Upper lobe of right lung (tissue), 1 donor: ENCODE data around the gene WFDC10A. TPM values are rescaled to one million over a fixed set of nuclear protein-coding genes. Genes with fewer than 3 reads are reported as not detected.
"Not testable (repeated sequence)": the region's sequence is repeated elsewhere in the genome, so short reads cannot be mapped to it uniquely, and the experiment has no call there.

Experiments
- ATAC-seq: fragments of 200-7000 bp; cut with Tn5 transposase; one replicate; pipeline ENCODE4 v1.9.1; 2020; ENCODE audit warnings: mild to moderate bottlenecking, moderate library complexity
- DNase-seq: peaks from one replicate; pipeline ENCODE4 v3.0.0-alpha.2; 2020
- H3K27ac ChIP-seq: fragments of 200-600 bp; one replicate; pipeline ENCODE4 v1.8.0; 2022
- H3K27me3 ChIP-seq: fragments of 200-600 bp; one replicate; pipeline ENCODE4 v1.8.0; 2022; ENCODE audit warnings: mild to moderate bottlenecking
- H3K36me3 ChIP-seq: fragments of 200-600 bp; one replicate; pipeline ENCODE4 v1.8.0; 2022
- H3K4me1 ChIP-seq: fragments of 200-600 bp; one replicate; pipeline ENCODE4 v1.8.0; 2022
- H3K4me3 ChIP-seq: fragments of 200-600 bp; one replicate; pipeline ENCODE4 v1.8.0; 2022; ENCODE audit warnings: mild to moderate bottlenecking
- H3K9me3 ChIP-seq: fragments of 200-600 bp; one replicate; pipeline ENCODE4 v1.8.0; 2022
- CTCF ChIP-seq: fragments of 200-600 bp; IDR thresholded peaks from one replicate; pipeline ENCODE4 v1.8.0; 2022; ENCODE audit warnings: antibody characterized with exemption
- intact Hi-C: fragments of 100-400 bp; cut with DNase I; formaldehyde crosslinking; loops from one replicate; pipeline ENCODE4 v1.11.0; 2022
- total RNA-seq: library from RNA; stranded (reverse); fragmentation: NEBNext Ultra II Directional; extraction: Animal tissue kit (Norgen Biotek cat#: 25700); gene quantifications from one replicate; pipeline ENCODE4 v1.2.1, GENCODE V29; 2021
- donor health status: DM: no; HTN: yes; CAD: no; lungs with severe emphysema.

The WFDC10A gene
- total RNA-seq, 1 donor from 2014 or later: not detected

GRCh38 chr20:45639687-45640086, 10.1 kb downstream of the WFDC10A start:
- intact Hi-C loops: no loop called here
- TF ChIP-seq CTCF: no peak
- Histone ChIP-seq H3K9me3 (no peaks in the 10 kb centered on the region), H3K36me3 (no peaks in the 10 kb centered on the region), H3K27ac (no peak overlapping the region), H3K4me3 (no peak overlapping the region), H3K4me1 (no peaks in the 10 kb centered on the region), H3K27me3 (no peaks in the 10 kb centered on the region)
- ATAC-seq: no peak
- DNase-seq: no peak

- intact Hi-C loops, H3K4me3 ChIP-seq, H3K9me3 ChIP-seq, H3K27ac ChIP-seq, DNase-seq, ATAC-seq, H3K27me3 ChIP-seq, H3K4me1 ChIP-seq, H3K36me3 ChIP-seq: not testable (repeated sequence)
Observed at GRCh38 chr20:45641076-45641475, 11.5 kb downstream of the WFDC10A start.

- H3K36me3 ChIP-seq, H3K27me3 ChIP-seq, intact Hi-C loops, DNase-seq, H3K4me1 ChIP-seq, H3K27ac ChIP-seq, H3K9me3 ChIP-seq, H3K4me3 ChIP-seq, ATAC-seq: not testable (repeated sequence)
Observed at GRCh38 chr20:45645869-45646268, 16.3 kb downstream of the WFDC10A start.

- no peak for ATAC-seq
- Histone ChIP-seq H3K4me1 (no peaks in the 10 kb centered on the region), H3K36me3 (no peaks in the 10 kb centered on the region), H3K27ac (no peak overlapping the region), H3K27me3 (no peaks in the 10 kb centered on the region), H3K4me3 (no peak overlapping the region), H3K9me3 (no peaks in the 10 kb centered on the region)
- intact Hi-C loops: no loop called here
- DNase-seq: no peak
- TF ChIP-seq CTCF: no peak
Observed at GRCh38 chr20:45646875-45647274, 17.3 kb downstream of the WFDC10A start.

- intact Hi-C loops: no loop called here
- H3K9me3 ChIP-seq: no peaks in the 10 kb centered on the region
- H3K27ac ChIP-seq: no peak overlapping the region
- TF ChIP-seq CTCF: no peak
- peak; percentile 41 for ATAC-seq
- no peaks in the 10 kb centered on the region for H3K36me3 ChIP-seq
- no peaks in the 10 kb centered on the region for H3K27me3 ChIP-seq
- H3K4me1 ChIP-seq: no peaks in the 10 kb centered on the region
- no peak for DNase-seq
- H3K4me3 ChIP-seq: no peak overlapping the region
Observed at GRCh38 chr20:45647441-45648050, 18.0 kb downstream of the WFDC10A start.

GRCh38 chr20:45649312-45649863, 19.8 kb downstream of the WFDC10A start:
- no peaks in the 10 kb centered on the region for H3K4me1 ChIP-seq
- intact Hi-C loops: no loop called here

GRCh38 chr20:45651726-45652125, 22.2 kb downstream of the WFDC10A start:
- H3K36me3 ChIP-seq, H3K9me3 ChIP-seq, intact Hi-C loops, H3K27me3 ChIP-seq, H3K4me3 ChIP-seq, H3K4me1 ChIP-seq, H3K27ac ChIP-seq: not testable (repeated sequence)
- DNase-seq: peak; percentile 78
- peak; percentile 33 for ATAC-seq

More at GRCh38 chr20:45649312-45649863, 19.8 kb downstream of the WFDC10A start:
- no peak for TF ChIP-seq CTCF
- Histone ChIP-seq H3K27ac (no peak overlapping the region), H3K9me3 (no peaks in the 10 kb centered on the region), H3K27me3 (no peaks in the 10 kb centered on the region), H3K36me3 (no peaks in the 10 kb centered on the region), H3K4me3 (no peak overlapping the region)
- DNase-seq: no peak
- no peak for ATAC-seq

GRCh38 chr20:45657038-45657437, 27.5 kb downstream of the WFDC10A start:
- H3K36me3 ChIP-seq, H3K27ac ChIP-seq, H3K27me3 ChIP-seq, ATAC-seq, H3K4me3 ChIP-seq, H3K9me3 ChIP-seq, H3K4me1 ChIP-seq, intact Hi-C loops, DNase-seq: not testable (repeated sequence)
